Measurements from ENCODE around the gene KAZN.

Gene KAZN

DNA sequence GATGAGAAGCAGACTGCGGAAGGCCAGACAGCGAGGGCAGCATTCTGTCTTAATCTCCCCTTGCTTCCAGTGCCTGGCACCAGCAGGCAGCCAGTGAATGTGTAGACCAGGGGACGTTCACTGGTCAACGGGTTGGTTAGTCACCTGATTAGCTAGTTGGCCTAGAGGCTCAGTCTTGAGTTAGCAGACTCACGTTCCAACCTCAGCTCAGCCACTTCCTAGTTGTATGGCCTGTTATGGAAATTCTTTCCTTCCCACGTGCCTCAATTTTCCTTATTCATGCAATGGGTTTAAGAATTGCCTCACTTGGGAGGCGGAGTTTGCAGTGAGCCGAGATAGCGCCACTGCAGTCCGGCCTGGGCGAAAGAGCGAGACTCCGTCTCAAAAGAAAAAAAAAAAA is 305.4 kb downstream of the KAZN start:
- TF ChIP-seq, protein P1, sequence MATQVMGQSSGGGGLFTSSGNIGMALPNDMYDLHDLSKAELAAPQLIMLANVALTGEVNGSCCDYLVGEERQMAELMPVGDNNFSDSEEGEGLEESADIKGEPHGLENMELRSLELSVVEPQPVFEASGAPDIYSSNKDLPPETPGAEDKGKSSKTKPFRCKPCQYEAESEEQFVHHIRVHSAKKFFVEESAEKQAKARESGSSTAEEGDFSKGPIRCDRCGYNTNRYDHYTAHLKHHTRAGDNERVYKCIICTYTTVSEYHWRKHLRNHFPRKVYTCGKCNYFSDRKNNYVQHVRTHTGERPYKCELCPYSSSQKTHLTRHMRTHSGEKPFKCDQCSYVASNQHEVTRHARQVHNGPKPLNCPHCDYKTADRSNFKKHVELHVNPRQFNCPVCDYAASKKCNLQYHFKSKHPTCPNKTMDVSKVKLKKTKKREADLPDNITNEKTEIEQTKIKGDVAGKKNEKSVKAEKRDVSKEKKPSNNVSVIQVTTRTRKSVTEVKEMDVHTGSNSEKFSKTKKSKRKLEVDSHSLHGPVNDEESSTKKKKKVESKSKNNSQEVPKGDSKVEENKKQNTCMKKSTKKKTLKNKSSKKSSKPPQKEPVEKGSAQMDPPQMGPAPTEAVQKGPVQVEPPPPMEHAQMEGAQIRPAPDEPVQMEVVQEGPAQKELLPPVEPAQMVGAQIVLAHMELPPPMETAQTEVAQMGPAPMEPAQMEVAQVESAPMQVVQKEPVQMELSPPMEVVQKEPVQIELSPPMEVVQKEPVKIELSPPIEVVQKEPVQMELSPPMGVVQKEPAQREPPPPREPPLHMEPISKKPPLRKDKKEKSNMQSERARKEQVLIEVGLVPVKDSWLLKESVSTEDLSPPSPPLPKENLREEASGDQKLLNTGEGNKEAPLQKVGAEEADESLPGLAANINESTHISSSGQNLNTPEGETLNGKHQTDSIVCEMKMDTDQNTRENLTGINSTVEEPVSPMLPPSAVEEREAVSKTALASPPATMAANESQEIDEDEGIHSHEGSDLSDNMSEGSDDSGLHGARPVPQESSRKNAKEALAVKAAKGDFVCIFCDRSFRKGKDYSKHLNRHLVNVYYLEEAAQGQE (IDR thresholded peaks at IDR 0.05; ENCODE audit: low read depth): no peak
- TF ChIP-seq ZBTB7A (IDR thresholded peaks at IDR 0.05; ENCODE audit: low read depth): no peak
- TF ChIP-seq TAF1 (IDR thresholded peaks at IDR 0.05; ENCODE audit: low read depth): no peak
- TF ChIP-seq CEBPB (IDR thresholded peaks at IDR 0.05): no peak
- TF ChIP-seq TCF12 (IDR thresholded peaks at IDR 0.05; ENCODE audit: low read depth): no peak
- no peak for TF ChIP-seq NFIC (IDR thresholded peaks at IDR 0.05)
- TF ChIP-seq, protein P2, sequence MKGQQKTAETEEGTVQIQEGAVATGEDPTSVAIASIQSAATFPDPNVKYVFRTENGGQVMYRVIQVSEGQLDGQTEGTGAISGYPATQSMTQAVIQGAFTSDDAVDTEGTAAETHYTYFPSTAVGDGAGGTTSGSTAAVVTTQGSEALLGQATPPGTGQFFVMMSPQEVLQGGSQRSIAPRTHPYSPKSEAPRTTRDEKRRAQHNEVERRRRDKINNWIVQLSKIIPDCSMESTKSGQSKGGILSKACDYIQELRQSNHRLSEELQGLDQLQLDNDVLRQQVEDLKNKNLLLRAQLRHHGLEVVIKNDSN (IDR thresholded peaks at IDR 0.05): no peak
- TF ChIP-seq, protein P3, sequence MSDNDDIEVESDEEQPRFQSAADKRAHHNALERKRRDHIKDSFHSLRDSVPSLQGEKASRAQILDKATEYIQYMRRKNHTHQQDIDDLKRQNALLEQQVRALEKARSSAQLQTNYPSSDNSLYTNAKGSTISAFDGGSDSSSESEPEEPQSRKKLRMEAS (IDR thresholded peaks at IDR 0.05): no peak

DNA sequence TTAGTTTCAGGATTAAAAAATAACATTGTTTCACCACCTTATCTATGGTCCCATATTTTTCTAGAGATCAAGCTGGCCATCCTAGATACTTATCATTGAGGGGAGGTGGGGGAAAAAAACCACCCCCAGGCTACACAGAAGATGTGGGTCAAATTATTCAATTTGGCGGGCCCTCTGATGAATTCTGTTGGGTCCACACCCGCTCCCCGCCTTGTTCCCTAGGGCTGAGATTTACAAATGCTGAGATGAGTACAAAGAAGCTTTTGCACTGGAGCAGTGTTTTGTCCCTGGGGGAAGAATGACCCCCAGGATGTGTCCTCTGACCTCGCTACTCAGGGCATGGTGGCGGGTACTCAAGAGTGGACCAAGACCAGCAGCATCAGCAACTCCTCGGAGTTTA is 308.2 kb downstream of the KAZN start:
- no peak for TF ChIP-seq CREB1 (IDR thresholded peaks at IDR 0.05; ENCODE audit: low read depth)
- TF ChIP-seq, protein P1 (IDR thresholded peaks at IDR 0.05; ENCODE audit: low read depth): no peak
- TF ChIP-seq TCF12 (IDR thresholded peaks at IDR 0.05; ENCODE audit: low read depth): no peak
- TF ChIP-seq ZBTB7A (IDR thresholded peaks at IDR 0.05; ENCODE audit: low read depth): no peak
- TF ChIP-seq YY1 (IDR thresholded peaks at IDR 0.05; ENCODE audit: low read depth): no peak
- TF ChIP-seq NFIC (IDR thresholded peaks at IDR 0.05): no peak
- TF ChIP-seq EP300 (IDR thresholded peaks at IDR 0.05; ENCODE audit: borderline replicate concordance): no peak
- no peak for TF ChIP-seq FOXM1 (IDR thresholded peaks at IDR 0.05; ENCODE audit: borderline replicate concordance, low read depth)
- TF ChIP-seq TAF1 (IDR thresholded peaks at IDR 0.05; ENCODE audit: low read depth): no peak
- TF ChIP-seq, protein P3 (IDR thresholded peaks at IDR 0.05): no peak
- no peak for TF ChIP-seq CEBPB (IDR thresholded peaks at IDR 0.05)
- no peak for TF ChIP-seq TEAD4 (IDR thresholded peaks at IDR 0.05)
- TF ChIP-seq EGR1 (IDR thresholded peaks at IDR 0.05): no peak
- TF ChIP-seq, protein P2 (IDR thresholded peaks at IDR 0.05): no peak
- no peak for TF ChIP-seq RAD21 (IDR thresholded peaks at IDR 0.05; ENCODE audit: low read depth)

DNA sequence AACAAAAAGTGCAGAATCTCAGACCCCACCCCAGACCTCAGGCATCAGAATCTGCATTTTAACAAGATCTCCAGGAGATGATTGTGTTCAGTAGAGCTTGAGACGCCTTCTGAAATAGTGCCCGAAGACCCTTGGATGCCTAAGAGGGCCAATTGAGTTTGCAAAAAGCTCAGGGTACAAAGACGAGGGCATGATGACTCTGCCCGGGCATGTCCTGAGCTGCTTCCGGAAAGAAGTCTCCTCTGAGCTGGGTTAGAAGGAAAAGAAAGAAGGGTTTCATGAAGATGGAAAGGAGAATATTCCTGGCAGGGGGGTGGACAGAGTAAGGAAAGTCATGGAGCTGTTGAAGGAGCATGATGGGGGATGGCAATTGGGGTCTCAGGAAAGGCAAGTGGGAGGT is 308.9 kb downstream of the KAZN start:
- TF ChIP-seq TAF1 (IDR thresholded peaks at IDR 0.05; ENCODE audit: low read depth): no peak
- TF ChIP-seq, protein P2 (IDR thresholded peaks at IDR 0.05): no peak
- no peak for TF ChIP-seq CREB1 (IDR thresholded peaks at IDR 0.05; ENCODE audit: low read depth)
- TF ChIP-seq ZBTB7A (IDR thresholded peaks at IDR 0.05; ENCODE audit: low read depth): no peak
- TF ChIP-seq YY1 (IDR thresholded peaks at IDR 0.05; ENCODE audit: low read depth): no peak
- TF ChIP-seq, protein P1 (IDR thresholded peaks at IDR 0.05; ENCODE audit: low read depth): no peak

DNA sequence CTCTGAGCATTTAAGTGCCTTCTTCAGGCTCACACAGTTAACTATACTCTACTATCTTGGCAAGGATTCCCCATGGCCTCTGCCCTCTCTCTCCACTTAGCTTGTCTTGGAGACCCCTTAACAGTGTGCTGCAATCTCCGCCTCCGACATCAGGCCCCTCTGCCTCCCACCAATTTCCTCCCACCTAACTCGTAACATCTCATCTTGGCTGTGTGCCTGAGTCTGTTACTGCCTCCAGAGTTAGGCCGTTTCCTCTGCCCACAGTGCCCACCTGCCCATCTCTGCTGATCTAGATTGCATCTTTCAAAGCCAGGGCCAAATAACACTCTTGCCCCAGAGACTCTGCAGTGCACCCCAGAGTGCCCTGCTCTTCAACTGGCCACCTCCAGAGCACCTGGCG is 310.8 kb downstream of the KAZN start:
- TF ChIP-seq TAF1 (IDR thresholded peaks at IDR 0.05; ENCODE audit: low read depth): no peak
- TF ChIP-seq, protein P2 (IDR thresholded peaks at IDR 0.05): no peak
- no peak for TF ChIP-seq YY1 (IDR thresholded peaks at IDR 0.05; ENCODE audit: low read depth)
- TF ChIP-seq ZBTB7A (IDR thresholded peaks at IDR 0.05; ENCODE audit: low read depth): no peak
- TF ChIP-seq TCF12 (IDR thresholded peaks at IDR 0.05; ENCODE audit: low read depth): no peak
- TF ChIP-seq EP300 (IDR thresholded peaks at IDR 0.05; ENCODE audit: borderline replicate concordance): no peak
- no peak for TF ChIP-seq CEBPB (IDR thresholded peaks at IDR 0.05)
- no peak for TF ChIP-seq CREB1 (IDR thresholded peaks at IDR 0.05; ENCODE audit: low read depth)
- TF ChIP-seq, protein P3 (IDR thresholded peaks at IDR 0.05): no peak
- TF ChIP-seq RAD21 (IDR thresholded peaks at IDR 0.05; ENCODE audit: low read depth): no peak
- TF ChIP-seq, protein P1 (IDR thresholded peaks at IDR 0.05; ENCODE audit: low read depth): no peak
- TF ChIP-seq NFIC (IDR thresholded peaks at IDR 0.05): no peak
- no peak for TF ChIP-seq EGR1 (IDR thresholded peaks at IDR 0.05)
- no peak for TF ChIP-seq TEAD4 (IDR thresholded peaks at IDR 0.05)
- TF ChIP-seq FOXM1 (IDR thresholded peaks at IDR 0.05; ENCODE audit: borderline replicate concordance, low read depth): no peak
